Natural killer cell (primary cell): Measurements from ENCODE around the gene TELO2. TPM values are rescaled to one million over a fixed set of nuclear protein-coding genes. Genes with fewer than 3 reads are reported as not detected.

Experiments used
- ATAC-seq, 3 donors: fragments of 150-1000 bp in 2 of 3; fragments of 200-7000 bp in 1 of 3; cut with Tn5 transposase; 1 replicate in 1 of 3; 2 replicates in 2 of 3; pipeline ENCODE4 v1.10.0; 2021; ENCODE audit warnings: mild to moderate bottlenecking in 2 of 3, moderate library complexity in 2 of 3
- DNase-seq, 2 donors: peaks; one replicate each; pipeline versions ENCODE4 v3.0.0 to v3.0.0-alpha.2; 2013 to 2021; ENCODE audit warnings: mixed read lengths in 1 of 2
- H3K27ac ChIP-seq: one replicate; pipeline ENCODE4 v1.5.1; 2013; ENCODE audit warnings: mild to moderate bottlenecking, low read length
- H3K27me3 ChIP-seq: one replicate; pipeline ENCODE4 v1.6.1; 2013; ENCODE audit warnings: low read length; ENCODE audit not compliant: control insufficient read depth, insufficient read depth
- H3K36me3 ChIP-seq: one replicate; pipeline ENCODE4 v1.6.1; 2013; ENCODE audit warnings: low read length; ENCODE audit not compliant: control insufficient read depth, insufficient read depth
- H3K4me1 ChIP-seq: one replicate; pipeline ENCODE4 v1.6.1; 2013; ENCODE audit warnings: low read length; ENCODE audit not compliant: control insufficient read depth, insufficient read depth
- H3K4me3 ChIP-seq: one replicate; pipeline ENCODE4 v1.5.1; 2013; ENCODE audit warnings: low read length
- H3K9me3 ChIP-seq: one replicate; pipeline ENCODE4 v1.6.1; 2013; ENCODE audit warnings: low read length; ENCODE audit not compliant: control insufficient read depth, insufficient read depth
- H3K27ac Mint-ChIP-seq, 2 donors: one replicate each; pipeline ENCODE4 v1.8.0; 2022; ENCODE audit warnings: mild to moderate bottlenecking in 2 of 2, mixed read lengths in 2 of 2, moderate library complexity in 1 of 2
- H3K27me3 Mint-ChIP-seq, 2 donors: one replicate each; pipeline ENCODE4 v1.8.0; 2022; ENCODE audit warnings: low read depth in 2 of 2, mixed read lengths in 2 of 2
- H3K36me3 Mint-ChIP-seq: one replicate; pipeline ENCODE4 v1.8.0; 2022; ENCODE audit warnings: mixed read lengths
- H3K4me1 Mint-ChIP-seq, 2 donors: one replicate each; pipeline ENCODE4 v1.8.0; 2022; ENCODE audit warnings: mixed read lengths in 2 of 2
- H3K4me3 Mint-ChIP-seq: one replicate; pipeline ENCODE4 v1.8.0; 2022; ENCODE audit warnings: mild to moderate bottlenecking, moderate library complexity, mixed read lengths
- H3K9me3 Mint-ChIP-seq, 2 donors: one replicate each; pipeline ENCODE4 v1.8.0; 2022; ENCODE audit warnings: mixed read lengths in 2 of 2
- WGBS: methylation state at CpG from one replicate; pipeline ENCODE4 v1.1.7; 2013; ENCODE audit warnings: missing lambda C conversion rate; ENCODE audit not compliant: insufficient coverage; 5-methylcytosine and 5-hydroxymethylcytosine counted together
- intact Hi-C: fragments of 100-400 bp; cut with micrococcal nuclease; formaldehyde crosslinking; loops from one replicate; pipeline ENCODE4 v1.14.2; 2022
- total RNA-seq, 4 donors: library from RNA; stranded (reverse); fragments of 120-200 nt in 1 of 4; gene quantifications; one replicate each; pipeline versions ENCODE4 v1.2.3 to v1.2.4, GENCODE V29; 2013 to 2022
- TF ChIP-seq, protein P1 (sequence below): fragments of 200-600 bp; IDR thresholded peaks from one replicate; pipeline ENCODE4 v1.8.0; 2022; ENCODE audit warnings: antibody characterized with exemption

TELO2 gene
- total RNA-seq, 3 donors from 2014 or later (not counting 1 experiment from before 2014, with no cell fraction given): 45.5 to 50.0 (median 46.5) TPM

DNA sequence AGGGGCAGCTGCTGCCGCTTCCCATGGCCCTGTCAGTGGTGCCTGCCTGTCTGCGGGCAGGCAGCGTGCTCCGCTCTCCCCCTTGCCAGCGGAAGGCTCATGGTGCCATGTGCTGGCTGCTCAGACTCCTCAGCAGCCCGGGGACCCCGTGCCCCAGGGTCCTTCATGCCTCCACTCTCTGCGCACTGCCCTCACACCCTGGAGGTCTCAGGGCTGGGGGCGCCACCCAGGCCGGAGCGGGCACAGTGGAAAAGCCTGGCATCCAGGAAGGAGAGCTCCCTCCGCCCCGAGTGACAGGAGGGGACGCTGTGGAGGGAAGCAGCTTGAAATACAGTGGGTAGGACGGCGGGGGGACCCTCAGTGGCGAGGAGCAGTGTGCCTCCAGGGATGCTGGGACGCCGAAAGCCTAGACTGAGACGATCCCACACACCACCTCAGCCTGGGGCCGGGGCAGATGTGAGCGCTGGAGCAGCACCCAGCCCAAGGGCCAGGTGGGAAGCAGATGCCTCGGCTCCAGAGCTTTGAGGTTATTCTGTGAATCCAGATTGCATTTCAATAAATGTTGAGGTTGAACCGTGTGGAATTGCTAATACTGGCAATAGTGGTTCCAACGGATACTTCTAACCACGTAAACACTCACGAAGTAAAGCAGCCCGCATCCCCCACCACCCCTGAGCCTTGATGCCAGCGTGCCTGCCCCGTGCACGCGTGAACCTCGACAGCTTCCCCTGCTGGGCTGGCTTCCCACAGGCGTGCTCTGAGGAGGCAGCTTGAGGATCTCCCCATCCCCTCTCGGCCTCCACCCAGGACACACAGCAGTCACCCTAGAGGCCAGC lies 46.8 kb downstream of the TELO2 start:
- DNase-seq (no peak), ATAC-seq (no peak)
- H3K4me1 Mint-ChIP-seq: peaks cover 40% of the 10 kb centered on the region in 2 donors
- no peaks in the 10 kb centered on the region for H3K9me3 Mint-ChIP-seq
- Histone ChIP-seq H3K4me1 (peaks cover 67% of the 10 kb centered on the region), H3K27ac (no peak overlapping the region), H3K27me3 (no peaks in the 10 kb centered on the region), H3K9me3 (no peaks in the 10 kb centered on the region), H3K4me3 (no peak overlapping the region), H3K36me3 (peaks cover 6% of the 10 kb centered on the region)
- WGBS: 89% methylated on average over 35 of the region's 35 CpGs
- intact Hi-C loops: no loop called here
- H3K36me3 Mint-ChIP-seq: no peaks in the 10 kb centered on the region
- TF ChIP-seq, protein P1, sequence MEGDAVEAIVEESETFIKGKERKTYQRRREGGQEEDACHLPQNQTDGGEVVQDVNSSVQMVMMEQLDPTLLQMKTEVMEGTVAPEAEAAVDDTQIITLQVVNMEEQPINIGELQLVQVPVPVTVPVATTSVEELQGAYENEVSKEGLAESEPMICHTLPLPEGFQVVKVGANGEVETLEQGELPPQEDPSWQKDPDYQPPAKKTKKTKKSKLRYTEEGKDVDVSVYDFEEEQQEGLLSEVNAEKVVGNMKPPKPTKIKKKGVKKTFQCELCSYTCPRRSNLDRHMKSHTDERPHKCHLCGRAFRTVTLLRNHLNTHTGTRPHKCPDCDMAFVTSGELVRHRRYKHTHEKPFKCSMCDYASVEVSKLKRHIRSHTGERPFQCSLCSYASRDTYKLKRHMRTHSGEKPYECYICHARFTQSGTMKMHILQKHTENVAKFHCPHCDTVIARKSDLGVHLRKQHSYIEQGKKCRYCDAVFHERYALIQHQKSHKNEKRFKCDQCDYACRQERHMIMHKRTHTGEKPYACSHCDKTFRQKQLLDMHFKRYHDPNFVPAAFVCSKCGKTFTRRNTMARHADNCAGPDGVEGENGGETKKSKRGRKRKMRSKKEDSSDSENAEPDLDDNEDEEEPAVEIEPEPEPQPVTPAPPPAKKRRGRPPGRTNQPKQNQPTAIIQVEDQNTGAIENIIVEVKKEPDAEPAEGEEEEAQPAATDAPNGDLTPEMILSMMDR: no peak
- no peak overlapping the region for H3K27ac Mint-ChIP-seq
- no peak overlapping the region for H3K4me3 Mint-ChIP-seq
- no peaks in the 10 kb centered on the region for H3K27me3 Mint-ChIP-seq

GRCh38 chr16:1540556-1540855 lies 47.3 kb downstream of the TELO2 start:
- DNase-seq (no peak), ATAC-seq (no peak)
- Histone ChIP-seq H3K9me3 (no peaks in the 10 kb centered on the region), H3K27ac (no peak overlapping the region), H3K4me3 (no peak overlapping the region), H3K4me1 (peaks cover 62% of the 10 kb centered on the region), H3K27me3 (no peaks in the 10 kb centered on the region), H3K36me3 (peaks cover 6% of the 10 kb centered on the region)
- no peak overlapping the region for H3K27ac Mint-ChIP-seq
- no peak overlapping the region for H3K4me3 Mint-ChIP-seq
- no peaks in the 10 kb centered on the region for H3K9me3 Mint-ChIP-seq
- H3K4me1 Mint-ChIP-seq: peaks cover 34% of the 10 kb centered on the region in 2 donors
- no peaks in the 10 kb centered on the region for H3K36me3 Mint-ChIP-seq
- 84% methylated on average over 8 of the region's 8 CpGs for WGBS
- TF ChIP-seq, protein P1: no peak
- intact Hi-C loops: no loop called here
- no peaks in the 10 kb centered on the region for H3K27me3 Mint-ChIP-seq

DNA sequence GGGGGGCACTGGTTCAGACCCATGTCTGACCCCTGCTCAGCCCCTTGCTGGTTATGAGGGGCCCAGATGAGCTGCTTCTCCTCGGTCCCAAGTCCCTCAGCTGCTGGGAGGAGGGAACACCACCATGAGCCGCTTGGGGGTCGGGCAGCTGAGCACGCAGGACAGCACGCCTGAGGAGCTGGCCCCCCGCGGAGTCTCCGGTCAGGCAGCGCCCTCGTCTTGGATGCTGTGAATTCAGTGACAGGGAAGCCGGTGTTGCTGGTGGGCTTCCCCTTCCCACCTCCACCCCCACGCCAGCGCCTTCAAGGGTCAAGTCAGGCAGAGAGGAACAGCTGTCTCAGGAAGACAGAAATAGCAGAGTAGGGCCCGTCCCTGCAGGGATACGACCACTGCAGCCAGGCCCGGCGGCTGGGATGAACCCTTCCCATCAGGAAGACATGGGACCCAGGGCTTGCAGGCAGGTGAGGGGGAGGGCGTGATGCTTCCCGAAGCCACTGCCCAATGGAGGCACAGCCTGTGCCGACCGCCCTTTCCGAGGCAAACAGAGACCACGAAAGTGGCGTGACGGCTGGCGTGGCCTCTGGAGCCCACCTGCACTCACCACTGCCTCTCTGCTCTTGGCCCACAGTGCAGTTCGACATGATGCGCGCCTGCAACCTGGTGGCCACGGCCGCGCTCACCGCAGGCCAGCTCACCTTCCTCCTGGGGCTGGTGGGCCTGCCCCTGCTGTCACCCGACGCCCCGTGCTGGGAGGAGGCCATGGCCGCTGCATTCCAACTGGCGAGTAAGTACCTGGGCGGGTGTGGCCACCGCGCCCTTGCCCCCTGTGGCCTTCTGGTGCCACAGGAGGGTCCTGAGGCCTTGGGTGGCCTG lies 48.4 kb downstream of the TELO2 start:
- H3K27ac Mint-ChIP-seq: no peak overlapping the region
- ATAC-seq (no peak), DNase-seq (no peak)
- H3K36me3 Mint-ChIP-seq: no peaks in the 10 kb centered on the region
- Histone ChIP-seq H3K4me3 (no peak overlapping the region), H3K36me3 (peaks cover 5% of the 10 kb centered on the region), H3K9me3 (no peaks in the 10 kb centered on the region), H3K4me1 (peaks cover 52% of the 10 kb centered on the region), H3K27ac (no peak overlapping the region), H3K27me3 (no peaks in the 10 kb centered on the region)
- intact Hi-C loops: no loop called here
- H3K27me3 Mint-ChIP-seq: no peaks in the 10 kb centered on the region
- WGBS: 97% methylated on average over 41 of the region's 41 CpGs
- H3K4me1 Mint-ChIP-seq: peaks cover 27 to 28% of the 10 kb centered on the region in 2 donors
- TF ChIP-seq, protein P1: no peak
- no peak overlapping the region for H3K4me3 Mint-ChIP-seq
- H3K9me3 Mint-ChIP-seq: no peaks in the 10 kb centered on the region
